Fibroblast of the conjunctiva (primary cell): ENCODE data around the gene TFCP2L1.

Source experiments
- DNase-seq: peaks from one replicate; pipeline ENCODE4 v3.0.0-alpha.2; 2010; ENCODE audit warnings: low read depth

The TFCP2L1 gene

GRCh38 chr2:121196132-121196848 lies 88.7 kb downstream of the TFCP2L1 start:
- no peak for DNase-seq

GRCh38 chr2:121195036-121195435 lies 90.0 kb downstream of the TFCP2L1 start:
- no peak for DNase-seq

GRCh38 chr2:121194626-121195025 lies 90.4 kb downstream of the TFCP2L1 start:
- no peak for DNase-seq

DNA sequence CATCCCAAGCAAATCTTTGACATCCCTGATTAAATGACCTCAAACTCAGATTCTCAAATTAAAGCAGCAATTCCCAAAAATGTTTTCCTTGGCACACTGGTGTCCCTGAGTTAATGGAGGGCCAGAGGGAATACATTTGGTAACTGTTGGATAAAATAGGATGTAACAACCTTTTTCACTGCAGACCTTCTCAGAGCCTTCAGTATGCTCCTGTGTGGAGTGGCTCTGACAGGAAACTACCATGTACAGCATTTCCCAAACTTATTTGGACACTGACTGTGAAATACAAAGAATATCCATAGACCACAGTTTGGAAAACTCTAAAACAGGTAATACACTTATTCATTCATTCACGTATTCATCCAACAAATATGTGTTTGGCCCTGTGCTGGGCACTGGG lies 91.8 kb downstream of the TFCP2L1 start:
- no peak for DNase-seq

- DNase-seq = no peak
Measured at GRCh38 chr2:121192576-121192975, 92.4 kb downstream of the TFCP2L1 start.

DNA sequence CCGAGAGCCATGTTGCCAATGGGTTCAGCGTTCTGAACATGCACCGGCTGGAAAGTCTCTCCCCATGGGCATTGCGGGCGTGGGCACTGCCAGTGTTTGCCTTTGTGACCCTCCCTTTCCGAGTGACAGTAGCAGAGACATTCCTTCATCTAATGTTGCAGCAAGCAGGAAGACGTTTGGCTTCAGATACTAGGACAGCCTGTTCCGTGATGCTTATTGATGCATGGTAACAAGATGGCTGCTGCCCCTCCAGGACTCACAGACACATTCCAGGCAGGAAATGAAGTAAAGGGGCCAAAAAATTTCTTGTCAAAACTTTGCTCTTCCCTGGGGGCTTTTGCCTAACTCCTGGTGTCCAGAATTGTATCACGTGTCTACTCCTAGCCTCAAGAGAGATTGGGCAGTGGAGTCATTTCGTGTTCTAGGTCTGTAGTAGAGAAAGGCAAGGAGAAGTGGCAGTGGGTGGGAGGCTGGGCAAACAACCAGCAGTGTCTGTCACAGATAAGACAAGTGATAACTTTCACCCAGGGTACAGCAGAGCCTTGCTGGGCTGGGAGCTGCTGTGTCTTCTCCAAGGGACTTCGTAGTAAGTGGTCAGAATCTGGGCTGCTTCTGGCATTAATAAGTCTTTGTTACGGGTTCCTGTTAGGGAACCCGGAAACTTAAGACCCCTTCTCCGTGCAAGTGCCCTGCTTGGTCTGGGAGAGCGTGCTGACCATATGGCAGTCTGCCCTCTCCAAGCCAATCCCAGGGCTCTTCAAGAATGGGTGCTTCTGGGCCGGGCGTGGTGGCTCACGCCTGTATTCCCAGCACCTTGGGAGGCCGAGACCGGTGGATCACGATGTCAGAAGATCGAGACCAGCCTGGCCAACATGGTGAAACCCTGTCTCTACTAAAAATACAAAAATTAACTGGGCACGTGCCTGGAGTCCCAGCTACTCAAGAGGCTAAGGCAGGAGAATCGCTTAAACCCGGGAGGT lies 93.5 kb downstream of the TFCP2L1 start:
- DNase-seq = no peak

DNA sequence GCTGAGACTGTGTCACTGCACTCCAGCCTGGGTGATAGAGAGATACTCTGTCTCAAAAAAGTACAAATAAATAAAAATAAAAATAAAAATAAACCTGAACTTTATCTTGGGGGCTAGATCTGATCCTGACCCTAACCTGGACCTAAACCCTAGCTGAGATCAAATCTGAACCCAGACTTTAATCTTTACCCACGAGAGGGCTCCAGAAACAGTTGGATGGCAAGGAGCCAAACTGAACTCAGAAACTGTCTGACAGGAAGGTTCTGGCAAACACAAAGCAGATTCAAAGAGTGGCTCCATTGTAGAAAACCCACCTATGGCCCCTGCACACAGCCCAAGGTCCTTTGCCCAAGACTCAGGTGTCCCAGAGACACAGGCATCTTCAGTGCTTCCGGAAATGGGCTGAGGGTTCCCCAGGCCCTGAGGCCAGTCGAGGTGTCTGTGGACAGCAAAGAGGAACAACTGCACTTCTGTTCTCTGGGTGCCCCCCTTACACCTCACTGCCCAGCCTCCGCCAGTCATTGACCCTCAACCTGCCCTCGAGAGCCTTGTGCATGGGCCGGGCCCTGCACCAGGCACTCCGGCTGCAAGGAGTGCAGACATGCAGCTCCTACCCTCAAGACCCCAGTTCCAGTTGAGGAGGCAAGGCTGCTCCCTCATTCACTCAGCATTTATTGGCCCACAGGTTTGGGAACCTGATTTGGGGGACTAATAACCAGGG lies 95.2 kb downstream of the TFCP2L1 start:
- DNase-seq = no peak

GRCh38 chr2:121189011-121189410 lies 96.0 kb downstream of the TFCP2L1 start:
- DNase-seq = no peak

- no peak for DNase-seq
Measured at GRCh38 chr2:121187982-121188411, 97.0 kb downstream of the TFCP2L1 start.

DNA sequence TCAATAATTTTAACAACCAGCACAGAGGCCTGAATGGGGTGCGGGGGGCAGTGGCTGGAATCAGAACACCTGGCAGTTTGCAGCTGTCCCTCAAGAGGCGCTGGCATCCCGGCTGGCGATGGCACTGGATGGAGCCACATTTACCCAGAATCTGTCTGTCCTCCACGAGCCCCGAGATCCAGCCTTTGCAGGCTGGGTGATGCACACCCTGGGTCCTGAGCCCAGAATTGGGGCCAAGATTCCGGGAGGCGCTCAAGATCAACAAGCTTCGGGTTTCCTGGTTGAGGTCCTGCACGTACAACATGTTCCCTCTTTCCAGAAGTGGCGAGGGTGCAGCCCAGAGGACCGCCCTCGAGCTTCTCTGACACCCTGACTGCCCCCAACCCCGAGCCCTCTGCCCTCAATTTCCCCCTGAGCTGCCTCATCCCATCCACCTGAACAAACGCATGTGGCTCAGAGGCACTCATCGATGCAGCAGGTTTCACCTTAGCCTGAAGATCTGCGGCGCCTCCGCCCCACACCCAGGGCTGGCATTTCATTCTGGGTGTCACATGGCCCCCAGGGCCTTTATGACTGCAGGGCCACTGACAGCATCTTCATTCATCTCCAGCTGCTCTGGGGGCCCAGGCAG lies 97.5 kb downstream of the TFCP2L1 start:
- no peak for DNase-seq

DNA sequence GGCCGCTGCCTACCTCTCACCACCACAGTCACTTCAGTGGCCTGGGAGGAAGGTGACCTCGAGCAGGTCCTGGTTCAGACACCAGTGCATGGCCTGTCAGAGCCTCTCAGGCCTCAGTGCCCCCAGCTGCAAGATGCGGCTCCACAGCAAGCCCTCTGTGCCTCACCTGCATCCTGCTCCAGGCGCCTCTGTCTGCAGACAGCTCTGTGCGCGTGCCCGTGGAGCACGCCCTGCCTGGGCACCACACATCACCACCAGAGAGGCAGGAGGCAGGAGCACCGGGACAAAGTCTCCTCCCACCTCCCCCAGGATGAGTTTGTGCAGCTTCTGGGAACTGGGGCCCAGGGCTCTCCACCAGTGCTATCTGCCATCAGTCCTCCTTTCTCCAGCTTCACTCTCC lies 98.7 kb downstream of the TFCP2L1 start:
- no peak for DNase-seq

- DNase-seq = no peak
Measured at GRCh38 chr2:121185571-121186074, 99.4 kb downstream of the TFCP2L1 start.

DNA sequence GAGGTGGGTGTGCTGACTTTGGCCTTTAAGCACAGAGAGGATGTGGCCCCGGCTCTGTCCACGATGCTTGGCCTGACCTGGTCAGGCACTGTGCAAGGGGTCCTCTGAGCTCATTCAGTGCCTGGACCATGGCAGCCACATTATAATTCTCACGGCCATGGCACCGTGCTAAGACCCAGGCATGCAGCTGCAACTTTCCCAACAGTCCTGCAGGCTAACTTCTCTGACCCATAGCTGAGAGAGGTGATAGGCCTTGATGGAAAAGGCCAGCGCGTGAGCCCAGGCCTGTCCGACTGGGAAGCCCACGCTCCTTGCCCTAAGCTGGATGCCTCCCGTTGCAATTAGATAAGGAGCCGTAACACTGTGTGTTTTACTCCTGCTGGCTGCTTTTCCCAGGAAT lies 99.9 kb downstream of the TFCP2L1 start:
- DNase-seq = no peak

- DNase-seq = no peak
Measured at GRCh38 chr2:121184248-121184862, 100.6 kb downstream of the TFCP2L1 start.

DNA sequence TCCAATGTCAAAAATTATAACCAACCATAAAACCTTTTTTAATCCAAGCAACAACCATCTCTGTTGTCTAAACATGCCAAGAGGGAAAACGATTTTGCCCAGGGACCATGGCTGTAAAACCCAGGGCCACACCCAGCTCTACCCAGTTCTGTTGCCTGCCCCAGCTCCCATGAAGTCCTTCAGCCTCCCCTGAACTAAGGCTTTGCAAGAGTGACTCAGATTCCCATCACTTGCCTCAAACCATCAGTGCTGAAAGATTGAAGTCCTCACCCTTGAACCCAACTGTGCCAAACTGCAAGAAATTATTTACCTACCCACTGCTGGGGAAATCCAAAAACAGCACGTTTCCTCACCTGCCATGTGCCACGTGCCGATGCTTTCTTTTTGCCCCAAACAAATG lies 102.5 kb downstream of the TFCP2L1 start:
- DNase-seq = no peak

- DNase-seq = no peak
Measured at GRCh38 chr2:121179467-121179866, 105.5 kb downstream of the TFCP2L1 start.

GRCh38 chr2:121178730-121179129 lies 106.3 kb downstream of the TFCP2L1 start:
- DNase-seq = no peak

- DNase-seq = no peak
Measured at GRCh38 chr2:121177896-121178295, 107.1 kb downstream of the TFCP2L1 start.

GRCh38 chr2:121175326-121175725 lies 109.7 kb downstream of the TFCP2L1 start:
- DNase-seq = no peak

GRCh38 chr2:121173806-121174205 lies 111.2 kb downstream of the TFCP2L1 start:
- DNase-seq = no peak

DNA sequence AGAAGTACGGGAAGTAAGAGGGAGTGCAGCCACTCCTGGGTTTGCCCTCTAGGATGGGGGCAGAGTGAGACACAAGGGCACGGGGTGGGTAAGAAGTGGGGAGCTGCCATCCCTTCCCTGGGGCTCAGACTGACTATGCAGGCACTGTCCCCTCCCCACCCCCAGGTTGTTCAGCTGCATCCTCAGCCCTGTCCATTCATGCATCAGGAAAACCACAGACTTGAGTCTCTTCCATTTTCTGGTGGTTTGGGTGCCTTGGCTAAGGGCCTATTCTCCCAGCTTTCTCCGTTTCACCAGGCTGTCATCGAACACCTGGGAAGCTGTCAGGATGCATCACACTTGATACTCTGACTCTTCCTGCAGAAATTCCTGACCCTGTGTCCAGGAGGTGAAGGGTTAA lies 111.9 kb downstream of the TFCP2L1 start:
- DNase-seq = no peak
